Measurements from ENCODE around the gene SH2D6. TPM values are rescaled to one million over a fixed set of nuclear protein-coding genes. Genes with fewer than 3 reads are reported as not detected.

SH2D6 gene
- total and polyA plus RNA-seq, 2 of the 8 experiments (the other 6 are each of a cell fraction or from before 2014, with no cell fraction given), result 0.42 TPM; not detected in 1

GRCh38 chr2:85369500-85369899, 49.0 kb upstream of the SH2D6 start:
- H3K9ac ChIP-seq (replicated peaks in 1 of 4; ENCODE audit: extremely low read depth in 1 of 4, low read depth in 3 of 4, low read length in 3 of 4), result no peak overlapping the region
- H3K27me3 ChIP-seq (replicated peaks in 1 of 4; ENCODE audit: control insufficient read depth in 3 of 4, extremely low read depth in 1 of 4, insufficient read depth in 3 of 4, low read length in 3 of 4), result no peaks in the 10 kb centered on the region
- H3K4me1 ChIP-seq (replicated peaks in 1 of 4; ENCODE audit: control insufficient read depth in 3 of 4, insufficient read depth in 4 of 4, low read length in 3 of 4), result no peaks in the 10 kb centered on the region
- H2BK15ac ChIP-seq (ENCODE audit: low read length), result no peak overlapping the region
- no peak overlapping the region for H4K5ac ChIP-seq (ENCODE audit: insufficient read length, low read depth, low read length)
- DNase-seq (ENCODE audit: low read depth in 1 of 2, low spot score in 2 of 2) (no peak), FAIRE-seq (no peak)
- H3K23me2 ChIP-seq (ENCODE audit: low read depth, low read length), result no peaks in the 10 kb centered on the region
- no peak overlapping the region for H4K91ac ChIP-seq (replicated peaks; ENCODE audit: insufficient read length, low read length)
- H3K4me2 ChIP-seq (ENCODE audit: insufficient read depth in 1 of 2, low read depth in 2 of 2, low read length in 2 of 2), result no peak overlapping the region
- no peak overlapping the region for H3K4ac ChIP-seq (replicated peaks; ENCODE audit: insufficient read length, low read depth, low read length)
- no peak overlapping the region for H2BK120ac ChIP-seq (replicated peaks; ENCODE audit: low read depth, low read length)
- no peak overlapping the region for H3K14ac ChIP-seq (ENCODE audit: insufficient read length)
- H3K79me2 ChIP-seq (ENCODE audit: control insufficient read depth in 1 of 2, insufficient read depth in 2 of 2, low read length in 2 of 2), result no peaks in the 10 kb centered on the region
- POLR2A ChIA-PET (ENCODE audit: partially characterized antibody), result interaction anchor here (0.8 to 2.2 kb wide), 6 partner anchors 42 to 189 kb away, joined by 3 to 9 read pairs (median 4); partner anchors contain the start of genes MAT2A and TGOLN2
- H3K79me1 ChIP-seq (ENCODE audit: low read depth, low read length), result no peaks in the 10 kb centered on the region
- no peak overlapping the region for H2BK20ac ChIP-seq (ENCODE audit: low read length)
- TF ChIP-seq NANOG (IDR thresholded peaks at IDR 0.05; ENCODE audit: insufficient read depth, low read depth, low read length, poor library complexity, severe bottlenecking) (no peak), BCL11A (IDR thresholded peaks at IDR 0.05; ENCODE audit: low read depth in 2 of 2, low read length in 2 of 2) (no peak), TAF1 (IDR thresholded peaks at IDR 0.05; ENCODE audit: low read depth, low read length) (no peak), RFX5 (IDR thresholded peaks at IDR 0.05; ENCODE audit: borderline replicate concordance, low read depth, low read length) (no peak), JUN (IDR thresholded peaks at IDR 0.05; ENCODE audit: low read depth, low read length) (no peak), SP2 (IDR thresholded peaks at IDR 0.05; ENCODE audit: low read length) (no peak)
- CTCF ChIA-PET (ENCODE audit: partially characterized antibody), result interaction anchor here (0.6 to 4.0 kb wide), 5 partner anchors 12 to 182 kb away, joined by 3 to 16 read pairs (median 6); no protein-coding TSS in a partner anchor
- H3K23ac ChIP-seq (ENCODE audit: insufficient read length), result no peak overlapping the region
- no peaks in the 10 kb centered on the region for H3K9me3 ChIP-seq (ENCODE audit: insufficient read depth in 2 of 2, low read depth in 1 of 2, low read length in 1 of 2)
- WGBS, 2 experiments (ENCODE audit: extremely low coverage in 1 of 2, insufficient coverage in 1 of 2, insufficient read length in 1 of 2, insufficient replicate concordance in 2 of 2, low coverage in 1 of 2, low lambda C conversion rate in 2 of 2, missing lambda C conversion rate in 1 of 2), result 88% methylated on average over 5 of the region's 5 CpGs; no CpG with 5 or more reads in 1 of the 2 experiments
- H2AFZ ChIP-seq (ENCODE audit: low read length), result no peak overlapping the region
- no peak overlapping the region for H3K18ac ChIP-seq (ENCODE audit: extremely low read depth, low read length)
- no peaks in the 10 kb centered on the region for H4K20me1 ChIP-seq (replicated peaks in 1 of 2; ENCODE audit: control insufficient read depth in 1 of 2, insufficient read depth in 2 of 2, low read length in 2 of 2)
- H2BK12ac ChIP-seq (ENCODE audit: low read depth, low read length), result no peak overlapping the region
- no peak overlapping the region for H3K27ac ChIP-seq (ENCODE audit: low read depth, low read length)
- no peak overlapping the region for H3K56ac ChIP-seq (replicated peaks; ENCODE audit: insufficient read length, low read depth, low read length)
- H2BK5ac ChIP-seq (ENCODE audit: low read depth, low read length), result no peak overlapping the region
- no peak overlapping the region for H4K8ac ChIP-seq (ENCODE audit: extremely low read depth, insufficient read depth, low read length)
- H2AK5ac ChIP-seq (ENCODE audit: low read depth, low read length), result no peak overlapping the region
- no peak overlapping the region for H3K4me3 ChIP-seq (ENCODE audit: extremely low read depth in 1 of 4, insufficient read depth in 2 of 4, low read depth in 3 of 4, low read length in 4 of 4)
- H3K36me3 ChIP-seq (ENCODE audit: control insufficient read depth in 2 of 4, insufficient read depth in 4 of 4, low read length in 3 of 4), result no peaks in the 10 kb centered on the region

All from H1 (cell line).